Activated CD4-positive, CD25-positive, alpha-beta regulatory T cell treated with anti-CD3 and anti-CD28 coated beads, Interleukin-2, amount 50 U/mL, for 24 hours (primary cell): Measurements from ENCODE around the gene PANX2.

ENCODE experiments used
- ATAC-seq, 2 donors: fragments of 150-1000 bp; cut with Tn5 transposase; one replicate each; pipeline ENCODE4 v1.10.0; 2021; ENCODE audit warnings: mild to moderate bottlenecking in 1 of 2, moderate library complexity in 1 of 2

Gene PANX2

DNA sequence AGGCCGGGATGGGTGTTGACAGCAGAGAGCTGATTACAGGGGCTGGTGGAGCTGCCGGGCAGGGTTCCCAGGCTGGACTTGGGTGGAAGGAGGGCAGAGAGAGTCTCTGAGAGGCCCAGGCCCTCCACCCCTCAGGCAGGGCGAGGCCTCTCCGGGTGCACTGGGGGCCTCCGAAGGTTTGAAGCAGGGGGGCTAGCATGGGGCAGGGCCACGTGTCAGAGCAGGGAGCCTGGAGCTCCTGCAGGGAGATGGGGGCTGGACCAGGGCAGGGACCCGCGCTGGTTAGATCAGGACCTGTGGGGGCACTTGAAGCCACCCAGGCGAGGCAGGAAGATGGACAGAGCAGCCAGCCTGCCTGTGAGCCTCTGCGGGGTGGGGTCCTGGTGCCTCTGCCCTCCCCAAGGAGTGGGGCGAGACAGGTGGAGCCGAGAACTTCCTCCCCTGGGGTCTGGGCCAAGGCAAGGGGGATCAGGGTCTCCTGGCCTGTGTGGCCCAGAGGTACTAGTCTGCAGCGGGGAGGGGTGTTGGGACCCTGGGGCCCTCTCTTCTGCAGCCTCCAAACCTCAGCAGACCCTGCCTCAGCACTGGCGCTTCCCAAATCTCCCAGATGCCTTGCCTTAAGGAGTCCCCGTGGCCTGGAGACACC is 911 bp downstream of the PANX2 start:
- ATAC-seq, result no peak

DNA sequence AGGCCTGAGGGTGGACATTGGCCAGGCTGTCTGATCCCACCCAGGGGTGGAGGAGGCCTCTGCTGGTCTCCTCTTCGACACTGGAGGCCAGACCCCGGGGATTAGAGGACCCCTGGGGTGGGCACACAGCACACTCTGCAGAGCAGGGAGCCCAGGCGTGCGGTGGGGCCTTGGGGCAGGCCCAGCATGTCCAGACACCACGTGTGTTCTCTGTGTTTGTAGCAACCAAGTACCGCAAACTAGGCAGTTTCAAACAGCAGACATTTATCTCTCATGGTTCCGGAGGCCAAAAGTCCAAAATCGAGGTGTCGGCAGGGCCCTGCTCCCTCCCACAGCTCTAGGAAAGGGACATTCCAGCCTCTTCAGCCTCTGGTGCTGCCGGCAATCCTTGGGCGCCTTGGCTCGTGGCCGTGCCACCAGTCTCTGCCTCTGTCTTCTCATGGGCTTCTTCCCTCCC is 1.5 kb downstream of the PANX2 start:
- no peak for ATAC-seq

DNA sequence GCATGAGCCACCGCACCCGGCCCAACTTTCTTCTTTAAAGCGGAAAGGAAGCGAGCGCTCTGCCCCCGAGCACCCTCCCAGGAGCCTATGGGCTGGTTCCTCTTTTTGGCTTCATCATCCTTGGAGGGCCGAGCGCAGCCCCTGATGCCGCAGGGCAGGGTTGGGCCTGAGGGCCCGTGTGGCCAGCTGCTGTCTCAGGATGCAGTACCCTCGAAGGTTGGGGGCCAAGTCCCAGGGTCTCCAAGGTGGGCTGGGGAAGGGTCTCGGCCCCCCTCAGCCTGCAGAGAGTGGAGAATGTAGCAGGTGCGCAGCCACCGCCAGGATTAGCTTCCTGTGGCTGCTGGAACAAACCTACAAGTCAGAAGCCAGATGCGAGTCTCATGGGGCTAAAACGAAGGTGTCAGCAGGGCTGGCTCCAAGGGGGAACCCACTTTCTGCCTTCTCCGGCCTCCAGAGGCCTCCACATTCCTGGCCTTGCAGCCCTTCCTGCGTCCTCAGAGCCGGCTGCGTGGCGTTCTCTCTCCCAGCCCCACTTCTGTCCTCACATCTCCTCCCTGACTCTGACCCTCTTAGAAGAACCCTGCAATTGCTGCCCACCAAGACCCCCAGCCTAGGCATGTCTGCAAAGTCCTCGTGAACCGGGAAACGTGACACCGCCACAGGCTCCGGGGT is 2.9 kb downstream of the PANX2 start:
- no peak for ATAC-seq

DNA sequence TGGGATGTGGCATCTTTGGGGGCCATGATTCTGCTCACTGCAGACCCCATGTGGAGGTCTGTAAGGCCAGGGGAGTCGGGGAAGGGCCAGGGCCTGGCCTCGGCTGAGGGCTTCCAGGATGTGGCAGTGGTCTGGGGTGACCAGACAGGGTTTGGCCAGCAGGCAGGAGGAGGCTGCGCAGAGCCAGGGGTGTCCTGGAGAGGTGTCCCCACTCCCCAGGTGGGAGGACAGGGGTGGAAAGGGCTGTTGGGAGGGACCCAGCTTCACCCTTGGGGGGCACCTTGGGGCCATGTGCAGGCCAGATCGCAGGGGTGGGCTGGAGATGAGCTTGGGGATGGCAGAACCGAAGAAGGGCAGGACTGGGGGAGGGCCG is 3.4 kb downstream of the PANX2 start:
- ATAC-seq, result no peak

DNA sequence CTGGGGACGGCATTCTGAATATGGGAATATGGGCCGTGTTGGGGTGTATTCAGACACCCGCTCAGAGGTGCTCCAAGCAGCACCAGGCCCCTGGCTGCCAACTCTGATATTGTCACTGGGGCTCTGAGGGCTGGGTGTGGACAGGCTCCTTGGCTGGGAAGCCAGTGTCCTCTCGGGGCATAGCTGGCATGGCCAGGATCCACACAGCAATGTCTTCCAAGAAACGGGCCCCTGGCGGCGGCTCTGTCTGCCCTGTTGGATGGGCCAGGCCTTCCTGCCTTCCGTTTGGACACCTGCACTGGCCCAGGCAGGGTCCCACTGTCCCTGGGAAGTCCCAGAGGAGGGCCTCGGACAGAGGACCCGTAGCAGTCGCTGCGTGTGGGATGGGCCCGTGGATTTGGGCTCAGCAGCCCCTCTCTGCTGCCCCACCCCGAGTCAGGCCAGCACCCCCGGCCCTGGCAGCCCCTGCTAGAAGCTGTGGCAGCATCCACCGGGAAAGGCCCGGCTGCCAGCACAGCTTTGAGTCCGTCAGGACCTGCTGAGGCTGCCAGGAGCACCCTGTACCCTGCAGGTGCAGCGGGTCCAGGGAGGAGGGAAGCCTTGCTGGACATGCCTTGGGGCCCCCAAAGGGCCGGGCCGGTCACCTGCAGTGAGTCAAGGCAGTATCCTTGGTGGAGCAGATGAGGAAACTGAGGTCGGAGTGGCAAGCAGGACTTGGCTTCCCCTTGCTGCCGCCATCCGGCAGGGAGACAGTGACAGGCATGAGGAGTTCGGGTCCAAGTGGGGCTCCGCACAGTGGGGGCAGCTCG is 4.1 kb downstream of the PANX2 start:
- no peak for ATAC-seq

DNA sequence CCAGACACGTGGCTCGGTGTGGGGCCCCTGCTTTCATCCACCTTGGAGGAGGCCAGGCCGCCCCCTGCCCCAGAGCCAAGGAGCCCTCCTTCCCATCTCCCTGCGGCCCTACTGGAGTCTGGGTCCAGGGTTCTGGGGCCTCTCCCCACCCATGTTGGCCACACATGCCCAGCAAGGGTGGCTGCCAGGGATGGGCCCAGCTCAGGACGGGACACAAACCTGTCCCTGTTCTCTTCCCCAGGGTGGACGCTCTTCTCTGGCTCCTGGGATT is 4.6 kb downstream of the PANX2 start:
- no peak for ATAC-seq

DNA sequence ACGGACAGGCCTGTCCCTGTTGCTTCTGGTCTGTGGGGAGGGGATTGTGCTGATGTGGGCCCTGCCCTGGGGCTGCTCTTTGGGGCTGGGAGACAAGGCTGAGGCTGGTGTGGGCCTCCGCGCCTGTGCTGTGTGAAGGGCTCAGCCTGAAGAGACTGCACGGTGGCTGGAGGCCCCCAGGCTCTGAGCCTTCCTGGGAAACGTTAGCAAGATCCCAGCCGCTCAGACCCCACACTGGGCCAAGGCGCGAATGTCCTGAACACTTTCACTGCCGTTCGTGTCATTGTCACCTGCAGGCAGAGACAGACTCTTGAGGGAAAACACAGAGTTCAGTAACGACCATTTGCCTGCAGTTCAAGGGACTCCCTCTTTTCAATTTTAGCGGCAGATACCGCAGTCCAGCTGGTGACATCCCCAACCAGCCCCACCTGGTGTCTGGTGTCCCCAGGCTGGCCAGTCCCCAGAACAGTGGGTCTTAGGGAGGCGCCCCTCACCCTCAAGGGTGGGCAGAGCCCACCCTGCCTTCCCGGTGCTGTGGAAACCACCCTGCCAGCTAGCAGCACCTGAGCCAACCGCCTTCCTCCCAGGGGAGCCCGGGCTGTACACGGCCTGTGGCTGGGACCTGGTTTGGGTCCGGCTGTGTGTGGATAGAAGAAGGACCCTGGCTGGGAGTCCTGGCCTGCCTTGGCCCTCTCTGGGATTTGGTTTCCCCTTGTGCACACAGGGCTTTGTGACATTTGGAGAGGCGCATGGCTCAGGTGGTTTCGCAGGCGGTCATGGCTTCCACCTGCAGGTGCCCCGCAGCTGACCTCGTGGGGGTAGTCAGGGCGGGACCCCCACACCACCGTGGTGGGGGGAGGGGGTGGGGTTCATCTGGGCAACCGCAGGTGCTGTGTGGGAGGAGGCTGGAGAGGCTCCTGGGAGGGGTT is 5.7 kb downstream of the PANX2 start:
- no peak for ATAC-seq

DNA sequence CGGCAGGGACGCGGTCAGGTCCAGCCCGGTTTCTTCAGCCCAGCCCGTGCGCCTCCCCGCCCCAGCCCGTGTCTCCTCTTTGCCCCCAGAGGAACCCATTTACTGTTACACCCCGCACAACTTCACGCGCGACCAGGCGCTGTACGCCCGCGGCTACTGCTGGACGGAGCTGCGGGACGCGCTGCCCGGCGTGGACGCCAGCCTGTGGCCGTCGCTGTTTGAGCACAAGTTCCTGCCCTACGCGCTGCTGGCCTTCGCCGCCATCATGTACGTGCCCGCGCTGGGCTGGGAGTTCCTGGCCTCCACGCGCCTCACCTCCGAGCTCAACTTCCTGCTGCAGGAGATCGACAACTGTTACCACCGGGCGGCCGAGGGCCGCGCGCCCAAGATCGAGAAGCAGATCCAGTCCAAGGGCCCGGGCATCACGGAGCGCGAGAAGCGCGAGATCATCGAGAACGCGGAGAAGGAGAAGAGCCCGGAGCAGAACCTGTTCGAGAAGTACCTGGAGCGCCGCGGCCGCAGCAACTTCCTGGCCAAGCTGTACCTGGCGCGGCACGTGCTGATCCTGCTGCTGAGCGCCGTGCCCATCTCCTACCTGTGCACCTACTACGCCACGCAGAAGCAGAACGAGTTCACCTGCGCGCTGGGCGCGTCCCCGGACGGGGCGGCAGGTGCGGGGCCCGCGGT is 6.5 kb downstream of the PANX2 start:
- no peak for ATAC-seq

DNA sequence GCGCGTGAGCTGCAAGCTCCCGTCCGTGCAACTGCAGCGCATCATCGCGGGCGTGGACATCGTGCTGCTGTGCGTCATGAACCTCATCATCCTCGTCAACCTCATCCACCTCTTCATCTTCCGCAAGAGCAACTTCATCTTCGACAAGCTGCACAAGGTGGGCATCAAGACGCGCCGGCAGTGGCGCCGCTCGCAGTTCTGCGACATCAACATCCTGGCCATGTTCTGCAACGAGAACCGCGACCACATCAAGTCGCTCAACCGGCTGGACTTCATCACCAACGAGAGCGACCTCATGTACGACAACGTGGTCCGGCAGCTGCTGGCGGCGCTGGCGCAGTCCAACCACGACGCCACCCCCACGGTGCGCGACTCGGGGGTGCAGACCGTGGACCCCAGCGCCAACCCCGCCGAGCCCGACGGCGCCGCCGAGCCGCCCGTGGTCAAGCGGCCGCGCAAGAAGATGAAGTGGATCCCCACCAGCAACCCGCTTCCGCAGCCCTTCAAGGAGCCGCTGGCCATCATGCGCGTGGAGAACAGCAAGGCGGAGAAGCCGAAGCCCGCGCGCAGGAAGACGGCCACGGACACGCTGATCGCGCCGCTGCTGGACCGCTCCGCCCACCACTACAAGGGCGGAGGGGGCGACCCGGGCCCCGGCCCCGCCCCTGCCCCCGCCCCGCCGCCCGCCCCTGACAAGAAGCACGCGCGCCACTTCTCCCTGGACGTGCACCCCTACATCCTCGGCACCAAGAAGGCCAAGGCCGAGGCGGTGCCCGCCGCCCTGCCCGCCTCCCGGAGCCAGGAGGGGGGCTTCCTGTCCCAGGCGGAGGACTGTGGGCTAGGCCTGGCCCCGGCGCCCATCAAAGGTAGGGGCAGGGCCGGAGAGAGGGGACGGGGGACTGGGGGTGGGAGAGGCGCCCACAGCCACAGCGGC is 7.3 kb downstream of the PANX2 start:
- ATAC-seq, result no peak

DNA sequence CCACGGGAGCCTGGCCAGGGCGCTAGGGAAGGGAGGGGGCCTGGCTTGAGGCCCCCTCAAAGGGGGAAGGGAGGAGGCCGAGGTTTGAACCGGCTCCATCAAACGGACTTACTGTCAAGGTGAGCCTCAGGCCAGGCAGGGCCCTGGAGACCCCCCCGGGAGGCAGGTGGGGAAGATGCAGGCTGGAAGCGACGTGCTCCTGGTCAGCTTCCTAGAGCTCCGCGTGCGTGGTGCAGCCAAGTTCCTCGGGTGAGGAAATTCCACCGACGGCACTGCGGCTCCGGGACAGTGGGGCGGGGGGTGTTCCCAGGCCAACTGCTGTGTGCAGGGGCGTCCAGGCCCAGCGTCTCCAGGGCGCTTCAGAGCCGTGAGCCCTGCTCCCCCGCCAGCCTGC is 7.9 kb downstream of the PANX2 start:
- ATAC-seq, result no peak

DNA sequence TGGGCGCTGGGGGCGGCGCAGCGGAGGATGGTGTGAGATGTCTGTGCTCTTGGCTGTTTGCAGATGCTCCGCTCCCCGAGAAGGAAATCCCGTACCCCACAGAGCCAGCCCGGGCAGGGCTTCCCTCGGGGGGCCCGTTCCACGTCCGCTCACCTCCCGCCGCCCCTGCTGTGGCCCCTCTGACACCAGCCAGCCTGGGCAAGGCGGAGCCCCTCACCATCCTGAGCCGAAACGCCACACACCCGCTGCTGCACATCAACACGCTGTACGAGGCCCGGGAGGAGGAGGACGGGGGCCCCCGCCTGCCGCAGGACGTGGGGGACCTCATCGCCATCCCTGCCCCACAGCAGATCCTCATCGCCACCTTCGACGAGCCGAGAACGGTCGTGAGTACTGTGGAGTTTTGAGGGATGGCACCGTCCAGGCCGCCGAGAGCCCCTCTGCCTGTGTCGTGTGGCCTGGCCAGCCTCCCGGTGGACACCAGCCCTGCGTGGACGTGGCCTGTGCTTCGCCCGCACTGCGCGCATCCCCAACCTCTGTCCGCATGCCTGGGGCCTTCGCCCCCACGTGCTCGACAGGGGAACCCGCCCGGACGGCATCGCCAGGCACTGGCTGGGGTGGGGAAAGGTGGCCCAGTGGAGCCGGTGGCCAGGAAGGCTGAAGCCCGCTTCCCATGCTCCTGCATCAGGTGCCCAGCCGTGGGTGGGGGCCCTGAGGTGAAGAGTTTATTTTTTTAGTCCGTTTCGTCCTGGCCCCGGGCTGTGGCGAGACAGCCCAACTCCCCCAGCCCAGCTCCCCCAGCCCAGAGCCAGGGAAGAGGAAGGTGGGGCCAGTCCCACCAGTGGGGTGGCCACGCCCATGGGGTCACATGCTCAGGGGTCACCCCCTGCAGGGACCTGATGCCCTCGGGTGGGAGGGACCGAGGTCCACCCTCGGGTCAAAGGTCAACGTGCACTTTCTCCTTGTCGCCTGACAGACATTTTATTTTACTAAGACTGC is 8.6 kb downstream of the PANX2 start:
- no peak for ATAC-seq

DNA sequence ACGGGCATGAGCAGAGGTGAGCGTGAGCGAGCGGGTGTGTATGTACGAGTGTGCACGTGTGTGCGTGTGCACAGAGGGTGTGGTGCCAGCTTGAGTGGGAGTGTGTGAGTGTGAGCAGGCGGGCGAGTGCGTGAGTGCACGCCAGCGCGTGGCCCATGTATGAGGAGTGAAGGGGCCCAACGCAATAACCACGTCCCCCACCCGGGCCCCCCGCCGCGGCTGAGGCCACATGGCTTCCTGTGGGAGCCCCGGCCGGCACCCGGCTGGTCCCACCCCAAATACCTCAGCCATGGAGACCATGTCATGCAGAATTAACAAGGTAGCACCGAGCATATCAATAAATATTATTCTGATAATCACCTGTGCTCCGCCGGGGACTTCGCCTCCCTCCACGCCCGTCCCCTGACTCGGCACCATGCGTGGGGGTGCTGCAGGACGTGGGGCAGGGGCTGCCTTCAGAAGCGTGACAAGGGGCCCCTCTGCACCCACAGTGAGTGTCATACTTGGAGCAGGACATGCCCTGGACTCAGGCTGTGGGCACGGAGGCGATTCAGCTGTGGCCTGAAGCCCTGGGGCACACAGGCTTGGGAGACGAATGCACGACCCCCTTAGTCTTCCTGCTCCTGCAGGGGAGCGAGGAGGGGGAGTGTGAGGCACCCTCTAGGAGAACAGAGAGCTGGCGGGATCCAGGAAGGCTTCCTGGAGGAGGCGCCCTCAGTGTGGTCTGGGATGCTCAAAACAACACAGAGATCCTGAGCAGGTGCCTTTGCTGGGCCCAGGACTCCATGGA is 9.6 kb downstream of the PANX2 start:
- ATAC-seq, result no peak

DNA sequence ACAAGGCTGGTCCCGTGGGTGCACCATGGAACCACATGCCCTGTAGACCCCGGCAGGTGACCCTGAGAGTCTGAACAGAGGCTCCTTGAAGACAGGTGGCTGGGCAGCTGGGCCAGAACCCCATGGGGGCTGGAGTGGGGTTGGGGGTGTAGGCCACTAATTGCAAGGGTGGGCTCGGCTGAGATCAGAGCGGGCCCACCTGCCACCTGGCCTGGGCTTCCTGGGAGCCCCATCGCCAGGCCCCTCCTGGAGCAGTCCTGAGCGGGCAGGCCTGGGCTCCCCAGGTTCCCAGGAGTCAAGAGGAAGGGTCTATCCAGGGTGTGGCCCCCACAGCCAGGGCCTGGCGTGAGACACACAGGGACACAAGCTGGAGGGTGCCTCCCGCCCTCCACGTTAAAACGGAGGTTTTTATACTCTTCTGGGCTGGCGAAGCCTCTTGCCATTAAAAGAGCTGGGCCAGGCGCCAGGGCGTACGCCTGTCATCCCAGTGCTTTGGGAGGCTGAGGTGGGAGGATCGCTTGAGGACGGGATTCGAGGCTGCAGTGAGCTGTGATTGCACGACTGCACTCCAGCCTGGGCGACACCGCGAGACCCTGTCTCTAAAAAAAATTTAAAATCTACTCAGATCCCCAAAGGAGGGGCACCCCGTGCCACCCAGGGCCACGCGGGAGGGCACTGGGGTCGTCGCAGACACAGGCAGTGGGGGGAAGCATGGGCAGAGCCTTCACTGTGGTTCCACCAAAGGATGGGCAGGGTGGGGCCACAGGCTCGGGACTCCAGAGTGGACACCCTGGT is 10.4 kb downstream of the PANX2 start:
- no peak for ATAC-seq

DNA sequence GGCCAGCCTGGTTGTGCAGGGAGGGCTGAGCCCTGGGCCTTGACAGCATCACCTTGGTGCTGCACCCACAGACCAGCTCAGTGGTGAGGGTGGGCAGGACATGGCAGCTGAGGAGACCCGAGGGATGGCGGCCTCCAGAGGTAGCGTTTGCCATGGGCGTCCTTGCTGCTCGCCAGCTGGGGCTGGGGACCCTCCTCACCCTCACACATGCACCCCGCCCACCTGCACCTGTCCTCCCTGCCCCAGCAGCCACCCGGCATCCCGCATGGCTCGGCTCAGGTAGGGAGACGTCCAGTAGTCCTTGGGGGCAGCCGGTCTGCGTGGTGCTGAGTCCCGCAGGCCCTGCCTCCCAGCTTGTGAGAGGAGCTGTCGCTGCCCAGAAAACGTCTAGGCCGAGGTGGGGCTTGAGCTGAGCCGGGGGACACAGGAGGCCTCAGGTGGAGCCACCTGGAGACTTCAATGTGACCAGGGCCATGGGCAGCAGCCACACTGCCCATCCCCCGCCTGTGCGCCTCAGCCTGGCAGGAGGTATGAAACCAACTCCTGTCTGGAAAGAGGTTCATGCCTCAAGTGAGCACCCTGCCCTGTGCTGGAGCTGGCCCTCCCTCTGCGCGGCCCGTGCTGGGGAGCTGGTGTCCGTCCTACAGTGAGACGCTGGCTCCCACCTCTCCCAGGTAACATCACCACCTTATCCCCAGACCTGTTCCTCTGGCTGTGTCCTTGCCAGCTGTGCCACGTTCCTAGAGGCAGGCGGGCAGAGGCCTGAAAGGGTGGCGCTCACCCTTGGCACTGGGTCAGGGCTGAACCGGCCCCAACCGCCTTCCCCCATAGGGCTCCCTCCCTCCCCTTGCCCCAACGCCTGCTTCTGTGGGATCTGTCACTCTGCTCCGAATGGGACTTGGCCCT is 11.9 kb downstream of the PANX2 start:
- no peak for ATAC-seq

DNA sequence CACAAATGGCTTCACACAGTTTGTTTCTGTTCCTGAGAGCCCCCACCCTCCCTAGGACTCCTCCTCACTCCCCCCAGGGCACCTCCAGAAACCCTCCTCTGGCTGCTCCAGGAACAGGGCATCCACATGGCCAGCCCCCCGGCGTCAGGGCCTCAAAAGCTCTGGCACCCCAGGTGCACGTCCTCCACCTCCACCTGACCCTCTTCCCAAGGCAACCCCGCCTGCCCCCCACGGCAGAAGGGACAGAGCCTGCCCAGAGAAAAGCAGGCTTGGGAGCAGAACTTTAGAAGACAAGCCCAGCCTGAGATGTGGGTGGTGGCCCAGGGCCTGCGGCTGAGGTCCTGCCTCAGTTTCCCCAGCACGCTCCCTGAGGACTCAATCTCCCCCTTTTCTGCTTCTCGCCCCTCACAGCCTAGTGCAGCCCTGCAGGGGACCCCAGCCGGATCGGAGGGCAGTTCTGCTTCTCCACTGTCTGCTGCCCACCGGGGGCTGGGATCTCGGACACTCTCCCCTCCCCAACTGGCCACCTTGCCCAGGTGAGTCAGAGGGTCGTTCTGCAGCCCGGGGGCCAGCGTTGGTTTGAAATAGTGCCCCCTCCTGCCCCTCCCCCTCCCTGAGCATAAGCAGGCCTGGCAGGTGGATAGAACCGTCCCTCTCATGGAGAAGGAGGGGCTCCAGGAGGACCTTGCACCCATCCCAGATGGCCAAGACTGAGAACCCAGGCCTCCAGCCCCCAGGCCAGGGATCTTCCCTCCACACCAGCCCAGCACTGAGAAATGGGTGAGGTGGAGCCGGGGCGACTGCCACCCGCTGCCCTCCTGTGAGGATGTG is 12.8 kb downstream of the PANX2 start:
- no peak for ATAC-seq
